Tibial artery (tissue), 4 donors: ENCODE measurements around the gene TNFRSF11A.

Source experiments
- DNase-seq, 2 donors: peaks; one replicate each; pipeline ENCODE4 v3.0.0-alpha.2; 2019
- H3K27ac ChIP-seq, 2 donors: fragments of 200-600 bp; sonication (generic) in 1 of 2; 1 replicate in 1 of 2; 2 replicates in 1 of 2; pipeline ENCODE4 v1.5.1; 2018 to 2019; ENCODE audit warnings: mild to moderate bottlenecking in 1 of 2
- H3K27me3 ChIP-seq, 2 donors: fragments of 200-600 bp; sonication (generic) in 1 of 2; one replicate each; pipeline versions ENCODE4 v1.5.1 to v1.6.0; 2016 to 2019
- H3K36me3 ChIP-seq, 3 donors: fragments of 200-600 bp; sonication (generic) in 2 of 3; one replicate each; pipeline ENCODE4 v1.5.1; 2016 to 2019; ENCODE audit warnings: mild to moderate bottlenecking in 2 of 3
- H3K4me1 ChIP-seq, 4 donors: fragments of 200-600 bp; sonication (generic) in 2 of 4; 1 replicate in 3 of 4; 2 replicates in 1 of 4; pipeline ENCODE4 v1.5.1; 2016 to 2019
- H3K4me3 ChIP-seq, 2 donors: fragments of 200-600 bp; sonication (generic) in 1 of 2; 1 replicate in 1 of 2; 2 replicates in 1 of 2; pipeline ENCODE4 v1.5.1; 2018 to 2019; ENCODE audit warnings: mild to moderate bottlenecking in 2 of 2
- H3K9me3 ChIP-seq, 3 donors: fragments of 200-600 bp; sonication (generic) in 1 of 3; one replicate each; pipeline ENCODE4 v1.5.1; 2016 to 2019
- intact Hi-C: fragments of 100-400 bp; cut with DNase I; formaldehyde crosslinking; loops from one replicate; pipeline ENCODE4 v1.15.0; 2023; ENCODE audit warnings: low total_unique reads
- TF ChIP-seq, protein P1 (sequence below), 2 experiments: fragments of 200-600 bp in 1 of 2; fragments of 450-650 bp in 1 of 2; IDR thresholded peaks; one replicate each; pipeline ENCODE4 v1.5.1; 2017 to 2019; ENCODE audit warnings: antibody characterized with exemption in 2 of 2, mild to moderate bottlenecking in 1 of 2, moderate library complexity in 1 of 2

TNFRSF11A gene

DNA sequence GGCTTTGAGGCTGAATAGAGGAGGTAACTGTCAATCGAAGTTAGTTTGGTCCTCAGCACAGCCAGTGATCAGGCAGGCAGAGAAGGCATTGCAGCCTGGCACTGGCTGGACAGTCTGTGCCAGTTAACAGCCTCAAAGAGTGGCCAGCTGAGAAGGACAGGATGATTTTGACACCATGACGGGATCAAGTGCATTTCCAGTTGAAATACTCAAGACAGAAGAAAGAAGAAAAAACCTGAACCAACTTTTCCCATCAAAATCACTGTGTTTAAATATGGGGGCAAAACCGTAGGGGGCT lies 101.0 kb downstream of the TNFRSF11A start:
- H3K4me3 ChIP-seq, result no peak overlapping the region
- TF ChIP-seq, protein P1, sequence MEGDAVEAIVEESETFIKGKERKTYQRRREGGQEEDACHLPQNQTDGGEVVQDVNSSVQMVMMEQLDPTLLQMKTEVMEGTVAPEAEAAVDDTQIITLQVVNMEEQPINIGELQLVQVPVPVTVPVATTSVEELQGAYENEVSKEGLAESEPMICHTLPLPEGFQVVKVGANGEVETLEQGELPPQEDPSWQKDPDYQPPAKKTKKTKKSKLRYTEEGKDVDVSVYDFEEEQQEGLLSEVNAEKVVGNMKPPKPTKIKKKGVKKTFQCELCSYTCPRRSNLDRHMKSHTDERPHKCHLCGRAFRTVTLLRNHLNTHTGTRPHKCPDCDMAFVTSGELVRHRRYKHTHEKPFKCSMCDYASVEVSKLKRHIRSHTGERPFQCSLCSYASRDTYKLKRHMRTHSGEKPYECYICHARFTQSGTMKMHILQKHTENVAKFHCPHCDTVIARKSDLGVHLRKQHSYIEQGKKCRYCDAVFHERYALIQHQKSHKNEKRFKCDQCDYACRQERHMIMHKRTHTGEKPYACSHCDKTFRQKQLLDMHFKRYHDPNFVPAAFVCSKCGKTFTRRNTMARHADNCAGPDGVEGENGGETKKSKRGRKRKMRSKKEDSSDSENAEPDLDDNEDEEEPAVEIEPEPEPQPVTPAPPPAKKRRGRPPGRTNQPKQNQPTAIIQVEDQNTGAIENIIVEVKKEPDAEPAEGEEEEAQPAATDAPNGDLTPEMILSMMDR (IDR thresholded peaks at IDR 0.05), result no peak
- no peaks in the 10 kb centered on the region for H3K36me3 ChIP-seq
- peaks cover 0 to 16% (median 5%) of the 10 kb centered on the region in 4 donors for H3K4me1 ChIP-seq
- no peaks in the 10 kb centered on the region for H3K27me3 ChIP-seq
- peak overlapping the region in 1 of 2 donors; percentile 29 for H3K27ac ChIP-seq
- no peaks in the 10 kb centered on the region for H3K9me3 ChIP-seq
- intact Hi-C loops, result loop anchor here (5.0 kb wide), 1 partner anchor 151 kb away; no protein-coding TSS in a partner anchor
- no peak for DNase-seq

DNA sequence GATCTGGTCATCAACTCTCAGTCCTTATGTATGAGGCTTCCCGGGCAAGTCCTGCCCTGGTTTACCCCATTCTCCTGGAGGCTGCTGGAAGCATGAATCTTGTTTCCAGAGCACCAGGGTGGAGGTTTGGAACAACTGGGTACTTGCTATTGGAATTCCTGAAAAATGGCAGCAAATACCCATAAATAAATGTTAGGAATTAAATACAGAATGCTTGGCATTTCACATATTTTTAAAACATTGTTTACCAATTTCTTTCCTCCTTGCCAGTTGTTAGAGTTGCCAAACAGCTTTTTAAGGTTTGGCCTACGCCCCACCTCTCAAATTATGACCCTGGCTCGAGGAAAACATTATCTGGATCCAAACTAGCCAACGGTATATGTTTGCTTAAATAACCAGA lies 107.1 kb downstream of the TNFRSF11A start:
- intact Hi-C loops, result no loop called here
- DNase-seq, result no peak
- TF ChIP-seq, protein P1 (IDR thresholded peaks at IDR 0.05), result no peak
- Histone ChIP-seq H3K4me3 (no peak overlapping the region), H3K4me1 (peaks cover 0 to 15% (median 12%) of the 10 kb centered on the region in 4 donors), H3K9me3 (no peaks in the 10 kb centered on the region), H3K27ac (no peak overlapping the region), H3K36me3 (no peaks in the 10 kb centered on the region), H3K27me3 (no peaks in the 10 kb centered on the region)

DNA sequence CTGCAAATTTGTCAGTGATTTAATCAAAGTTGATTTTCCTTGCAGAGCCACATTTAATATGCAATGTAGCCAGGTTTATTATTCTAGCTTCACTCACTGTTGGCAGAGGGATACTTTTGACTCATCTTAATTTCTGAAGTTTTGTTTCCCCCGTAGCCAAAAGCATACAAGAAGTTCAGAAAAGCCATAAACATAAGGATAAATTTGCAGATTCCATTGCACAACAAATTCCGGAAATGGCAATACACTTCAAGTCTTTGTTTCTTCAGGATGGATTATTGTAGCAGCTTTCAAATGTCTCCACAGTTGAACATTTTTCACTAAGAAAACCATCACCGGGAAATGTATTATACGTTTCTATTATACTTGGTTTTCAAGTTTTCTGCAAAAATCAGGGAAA lies 109.7 kb downstream of the TNFRSF11A start:
- Histone ChIP-seq H3K27ac (peak overlapping the region in 1 of 2 donors; percentile 87), H3K9me3 (no peaks in the 10 kb centered on the region), H3K36me3 (no peaks in the 10 kb centered on the region), H3K4me1 (peaks cover 0 to 32% (median 27%) of the 10 kb centered on the region in 4 donors), H3K4me3 (no peak overlapping the region), H3K27me3 (no peaks in the 10 kb centered on the region)
- intact Hi-C loops, result no loop called here
- TF ChIP-seq, protein P1 (IDR thresholded peaks at IDR 0.05), result no peak
- DNase-seq, result no peak

DNA sequence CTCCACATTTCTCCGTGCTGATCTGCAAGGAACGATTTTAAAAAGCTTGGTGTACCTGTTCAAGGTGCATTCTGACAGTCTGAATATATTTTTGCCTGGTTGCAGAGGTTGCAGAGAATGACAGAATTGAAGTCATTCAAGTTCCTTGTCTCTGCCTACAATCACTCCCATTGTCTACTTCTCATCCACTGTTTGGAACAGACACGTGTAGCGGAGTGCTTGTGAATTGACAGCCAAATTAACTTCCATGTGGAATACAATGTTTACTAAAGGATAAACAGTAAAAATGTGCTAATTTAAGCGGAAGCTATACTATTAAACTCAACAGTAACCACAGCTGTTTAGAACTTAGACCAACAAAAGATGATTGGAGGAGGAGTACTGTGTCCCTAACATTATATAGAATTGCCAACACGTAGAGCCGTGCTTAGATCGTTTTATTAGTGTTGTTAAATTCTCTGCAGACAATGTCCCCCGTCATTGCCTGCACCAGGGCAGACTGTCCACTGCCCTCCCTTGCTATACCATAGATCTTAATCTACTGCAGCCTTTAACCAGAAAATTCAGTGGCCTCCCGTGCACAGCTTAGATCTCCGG lies 110.4 kb downstream of the TNFRSF11A start:
- H3K36me3 ChIP-seq, result no peaks in the 10 kb centered on the region
- H3K27ac ChIP-seq, result peak overlapping the region; percentile 87 to 91
- intact Hi-C loops, result loop anchor here (2.0 kb wide), 1 partner anchor 87 kb away; the partner anchor contains the start of gene ZCCHC2
- no peaks in the 10 kb centered on the region for H3K27me3 ChIP-seq
- TF ChIP-seq, protein P1 (IDR thresholded peaks at IDR 0.05), result no peak
- peaks cover 0 to 32% (median 27%) of the 10 kb centered on the region in 4 donors for H3K4me1 ChIP-seq
- H3K4me3 ChIP-seq, result no peak overlapping the region
- no peak for DNase-seq
- no peaks in the 10 kb centered on the region for H3K9me3 ChIP-seq

DNA sequence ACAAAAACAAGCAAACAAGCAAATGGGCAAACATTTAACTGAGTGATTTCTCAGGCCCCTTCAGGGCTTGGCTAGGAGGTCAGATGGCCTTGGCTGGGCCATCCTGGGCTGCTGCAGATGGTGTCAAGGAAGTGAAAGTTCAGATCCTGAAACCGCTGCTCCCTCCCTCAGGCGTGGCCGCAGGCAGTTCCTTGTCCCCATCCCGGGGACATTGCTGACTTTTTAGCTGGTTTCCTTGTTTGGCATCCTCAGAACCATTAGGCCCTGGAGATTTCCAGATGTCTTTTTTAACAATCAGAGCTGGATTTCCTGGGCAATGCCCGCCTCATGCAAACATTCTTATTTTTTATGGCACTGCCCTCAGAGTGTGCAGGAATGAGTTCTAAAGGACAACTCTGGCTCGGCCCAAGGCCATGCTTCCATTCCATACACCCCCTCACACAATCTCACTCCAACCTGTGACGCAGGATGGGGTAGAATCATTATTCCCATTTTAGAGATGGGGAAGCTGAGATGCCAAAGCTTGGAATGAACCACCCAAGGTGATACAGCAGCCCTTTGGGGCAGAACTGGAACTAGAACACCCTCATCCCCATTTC lies 111.6 kb downstream of the TNFRSF11A start:
- TF ChIP-seq, protein P1 (IDR thresholded peaks at IDR 0.05), result no peak
- H3K27ac ChIP-seq, result peak overlapping the region; percentile 87 to 91
- no peaks in the 10 kb centered on the region for H3K9me3 ChIP-seq
- intact Hi-C loops, result loop anchor here (2.0 kb wide), 1 partner anchor 86 kb away; the partner anchor contains the start of gene ZCCHC2
- DNase-seq, result peak; percentile 71 to 88
- H3K36me3 ChIP-seq, result no peaks in the 10 kb centered on the region
- peaks cover 0 to 32% (median 27%) of the 10 kb centered on the region in 4 donors for H3K4me1 ChIP-seq
- no peaks in the 10 kb centered on the region for H3K27me3 ChIP-seq
- H3K4me3 ChIP-seq, result peak overlapping the region; percentile 15 to 32
